ENCODE measurements around the gene TM4SF1.

Gene TM4SF1

DNA sequence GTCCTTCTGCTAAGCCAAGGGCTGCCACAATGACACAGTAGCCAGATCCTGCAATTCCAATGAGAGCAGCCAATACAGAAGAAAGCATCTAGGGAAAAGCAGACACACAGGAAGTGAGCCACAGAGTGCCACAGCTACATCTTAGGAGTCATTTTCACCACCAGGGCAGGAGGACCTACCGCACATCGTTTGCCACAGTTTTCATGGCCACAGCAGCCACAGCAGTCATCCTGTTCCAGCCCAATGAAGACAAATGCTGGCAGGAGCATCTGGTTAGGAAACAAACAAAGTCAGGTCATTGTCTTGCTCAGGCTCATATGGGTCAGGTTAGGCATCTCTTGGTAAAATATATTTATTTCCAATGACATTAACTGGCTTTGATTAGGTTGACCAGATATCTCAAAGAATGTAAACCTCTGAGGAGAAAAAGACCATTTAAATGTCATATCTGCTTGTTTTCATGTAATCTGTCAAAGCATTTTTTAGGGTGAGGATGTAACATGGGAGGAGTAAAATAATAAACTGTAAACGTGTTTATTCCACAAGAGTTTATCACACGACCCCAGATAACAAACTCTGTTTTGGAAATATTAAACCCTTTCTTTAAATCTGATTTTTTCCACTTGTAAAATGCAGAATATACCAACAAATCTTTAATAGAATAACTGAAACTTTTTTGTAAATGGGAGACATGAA, 1.8 kb downstream of the TM4SF1 start:
- no peak for DNase-seq (ENCODE audit: low spot score)

DNA sequence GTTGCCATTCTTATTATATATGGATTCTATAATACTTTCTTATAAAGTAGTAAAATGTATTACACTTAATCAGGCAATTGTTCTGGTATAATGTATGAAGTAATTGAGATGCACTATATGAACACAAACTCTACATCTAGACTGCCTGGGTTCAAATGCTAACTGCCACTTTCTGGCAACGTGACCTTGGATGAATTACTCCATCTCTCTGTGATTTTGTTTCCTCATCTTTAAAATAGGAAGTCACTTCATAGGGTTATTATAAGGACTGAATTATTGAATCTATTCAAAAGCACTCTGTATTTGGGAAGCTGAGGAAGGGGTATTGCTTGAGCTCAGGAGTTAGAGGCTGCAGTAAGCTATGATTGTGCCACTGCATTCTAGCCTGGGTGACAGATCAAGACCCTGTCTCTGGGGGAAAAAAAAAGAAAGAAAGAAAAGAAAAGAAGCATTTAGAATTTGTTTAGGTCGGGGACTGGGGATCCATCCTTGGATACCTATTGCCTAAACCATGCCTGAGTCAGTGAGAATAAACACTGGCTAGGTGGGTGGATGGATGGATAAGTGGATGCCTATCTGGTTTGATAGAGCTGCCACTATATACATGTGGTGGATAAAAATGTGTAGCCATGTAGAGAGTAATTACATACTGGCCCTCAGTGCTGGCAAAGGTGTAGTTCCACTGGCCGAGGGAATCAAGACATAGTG, 2.5 kb downstream of the TM4SF1 start:
- no peak for DNase-seq (ENCODE audit: low spot score)

DNA sequence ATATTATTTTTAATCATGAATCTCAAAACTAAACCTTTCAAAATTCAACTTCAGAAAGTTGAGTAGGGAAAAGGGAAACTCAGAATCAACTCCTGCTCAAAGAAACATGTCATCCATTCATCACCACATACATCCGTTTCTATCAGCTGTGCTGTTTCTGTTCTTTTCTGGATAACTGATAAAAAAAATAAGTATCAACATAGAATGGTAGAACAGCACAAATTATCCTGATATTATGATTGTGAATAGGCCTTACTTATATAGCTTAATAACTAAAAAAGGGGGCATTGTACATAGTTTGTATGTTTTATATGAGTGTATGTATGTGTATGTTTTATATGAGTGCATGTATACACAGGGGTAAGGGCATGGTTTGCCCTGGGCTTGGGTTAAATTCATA, 3.1 kb downstream of the TM4SF1 start:
- no peak for DNase-seq (ENCODE audit: low spot score)

- no peak for DNase-seq (ENCODE audit: low spot score)
Observed at GRCh38 chr3:149373235-149374125, 4.0 kb downstream of the TM4SF1 start.

GRCh38 chr3:149371723-149372114, 5.7 kb downstream of the TM4SF1 start:
- no peak for DNase-seq (ENCODE audit: low spot score)

DNA sequence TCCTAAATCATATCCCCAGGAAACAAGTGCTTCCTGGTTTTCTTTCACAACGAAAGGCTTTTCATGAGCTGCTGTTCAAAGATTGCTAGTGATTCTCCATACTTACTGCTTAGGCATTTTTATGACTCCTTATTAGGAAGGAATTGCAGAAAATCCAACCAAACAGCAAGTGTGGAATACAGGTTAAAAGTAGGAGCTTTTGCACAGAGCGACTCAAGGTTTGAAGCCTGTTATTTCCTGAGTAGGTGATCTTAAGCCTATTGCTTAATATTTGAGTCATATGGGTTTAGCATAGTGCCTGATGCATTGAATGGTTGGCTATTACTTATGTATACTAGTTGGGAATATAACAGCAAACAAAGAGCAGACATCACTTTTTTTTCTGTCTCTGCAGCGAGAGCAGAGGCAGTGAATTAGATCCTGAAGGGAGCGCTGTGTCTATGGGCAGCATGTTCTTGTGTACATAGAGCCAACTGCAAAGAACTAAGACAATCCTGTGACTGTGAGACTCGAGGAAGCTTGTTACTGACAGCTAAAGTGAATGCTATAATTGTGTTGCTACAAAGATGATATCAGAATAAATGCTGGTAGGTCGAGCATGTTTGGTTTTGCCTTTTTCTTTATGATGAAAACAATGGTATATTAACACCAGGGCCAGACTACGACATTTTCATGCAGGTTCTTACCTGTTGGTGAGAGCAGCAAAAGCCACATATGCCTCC, 6.3 kb downstream of the TM4SF1 start:
- no peak for DNase-seq (ENCODE audit: low spot score)

DNA sequence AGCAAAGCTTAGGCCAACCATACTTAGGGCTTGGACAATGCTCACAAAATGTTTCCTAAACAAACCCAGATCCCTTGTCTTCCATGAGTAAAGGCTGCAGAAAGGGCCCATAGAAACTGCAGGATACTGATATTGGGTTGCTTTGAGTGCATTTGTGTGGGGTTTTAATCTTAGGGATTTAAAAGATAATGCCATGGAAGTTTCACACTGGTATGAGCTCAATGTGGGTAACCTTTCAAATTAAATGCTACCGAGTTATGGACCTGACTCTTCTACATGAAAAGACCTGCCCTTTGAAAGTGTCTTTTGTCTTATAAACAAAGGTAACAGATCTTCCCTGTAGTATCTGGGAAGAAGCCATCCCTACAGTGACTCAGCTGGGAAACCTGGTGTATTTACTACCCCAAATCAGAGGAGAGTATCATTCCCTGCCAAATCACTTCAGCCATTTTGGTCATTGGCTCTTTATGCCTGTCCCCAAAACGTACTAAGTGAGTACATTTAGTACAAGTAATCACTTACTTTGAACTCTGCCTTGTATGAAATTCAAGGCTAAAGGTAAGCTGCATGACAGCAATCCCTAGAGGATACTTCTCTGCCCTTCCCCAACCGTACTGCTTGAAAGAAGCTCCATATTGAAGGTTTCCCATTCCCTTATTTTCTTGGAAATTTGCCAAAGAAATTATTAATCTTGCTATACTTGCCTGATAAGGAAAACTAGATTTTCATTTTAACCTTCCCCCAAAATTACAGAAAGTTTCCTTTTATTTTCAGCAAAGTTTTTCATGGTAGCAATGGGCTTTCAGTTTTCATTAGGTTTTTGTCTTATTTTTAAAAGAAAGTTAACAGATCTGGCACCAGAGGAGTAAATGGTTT, 7.2 kb downstream of the TM4SF1 start:
- no peak for DNase-seq (ENCODE audit: low spot score)

- DNase-seq (ENCODE audit: low spot score): no peak
Observed at GRCh38 chr3:149368674-149369497, 8.6 kb downstream of the TM4SF1 start.

DNA sequence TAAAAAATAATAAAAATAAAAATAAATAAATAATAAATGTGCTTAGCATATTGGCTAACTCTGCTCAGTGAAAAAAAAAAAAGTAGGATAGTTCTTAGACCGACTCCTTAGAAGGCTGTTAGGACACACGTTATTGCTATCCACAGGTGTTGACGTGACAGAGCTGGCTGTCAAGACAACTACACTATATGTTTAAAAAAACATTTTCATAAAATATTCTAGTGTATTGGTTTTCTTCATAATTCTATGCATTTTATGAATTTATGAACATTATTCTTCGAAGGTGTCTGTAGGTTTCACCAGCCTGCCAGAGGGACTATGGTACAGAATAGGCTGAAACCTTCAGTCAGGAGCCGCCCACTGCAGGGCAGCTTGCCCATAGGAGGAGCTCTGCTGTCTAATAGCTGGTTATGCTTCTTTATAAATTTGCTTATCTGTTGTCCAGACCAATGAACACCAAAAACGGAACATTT, 9.2 kb downstream of the TM4SF1 start:
- no peak for DNase-seq (ENCODE audit: low spot score)

GRCh38 chr3:149366941-149367840, 10.3 kb downstream of the TM4SF1 start:
- DNase-seq (ENCODE audit: low spot score): no peak

GRCh38 chr3:149366031-149366430, 11.4 kb downstream of the TM4SF1 start:
- DNase-seq (ENCODE audit: low spot score): no peak

GRCh38 chr3:149364624-149365023, 12.8 kb downstream of the TM4SF1 start:
- DNase-seq (ENCODE audit: low spot score): no peak

DNA sequence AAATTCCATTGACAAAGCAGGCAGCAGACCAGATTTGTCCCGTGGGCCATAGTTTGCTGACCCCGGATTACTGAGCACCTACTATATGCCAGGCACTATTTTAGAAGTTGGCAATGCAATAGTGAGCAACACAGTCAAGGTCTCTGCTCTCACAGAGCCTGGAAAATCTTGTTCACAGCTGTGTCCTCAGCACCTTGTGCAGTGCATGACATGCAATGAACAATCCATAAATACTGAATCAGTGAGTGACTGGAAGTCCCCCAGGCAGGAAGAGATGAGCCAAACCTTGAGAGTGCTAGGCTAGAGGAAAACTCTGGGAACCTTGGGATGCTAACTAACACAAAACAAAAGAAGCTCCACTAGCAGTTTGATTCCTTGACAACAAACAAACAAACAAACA, 14.4 kb downstream of the TM4SF1 start:
- DNase-seq (ENCODE audit: low spot score): no peak

DNA sequence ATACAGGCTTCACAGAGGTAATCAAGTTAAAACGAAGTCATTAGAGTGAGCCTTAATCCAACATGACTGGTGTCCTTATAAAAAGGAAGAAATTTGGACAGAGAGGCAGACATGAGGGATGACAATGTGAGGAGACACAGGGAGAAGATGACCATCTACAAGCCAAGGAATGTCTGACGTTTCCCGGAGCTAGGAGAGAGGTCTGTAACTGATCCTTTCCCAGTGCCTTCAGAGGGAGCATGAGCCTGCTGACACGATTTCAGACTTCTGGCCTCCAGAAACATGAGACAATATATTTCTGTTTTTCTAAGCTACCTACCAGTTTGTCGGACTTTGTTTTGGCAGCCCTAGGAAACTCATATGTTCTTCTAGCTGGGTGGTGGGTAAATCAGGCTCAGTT, 15.1 kb downstream of the TM4SF1 start:
- DNase-seq (ENCODE audit: low spot score): no peak

GRCh38 chr3:149356630-149357029, 20.8 kb downstream of the TM4SF1 start:
- DNase-seq (ENCODE audit: low spot score): no peak

GRCh38 chr3:149356044-149356592, 21.3 kb downstream of the TM4SF1 start:
- no peak for DNase-seq (ENCODE audit: low spot score)

- no peak for DNase-seq (ENCODE audit: low spot score)
Observed at GRCh38 chr3:149353581-149354184, 23.8 kb downstream of the TM4SF1 start.

DNA sequence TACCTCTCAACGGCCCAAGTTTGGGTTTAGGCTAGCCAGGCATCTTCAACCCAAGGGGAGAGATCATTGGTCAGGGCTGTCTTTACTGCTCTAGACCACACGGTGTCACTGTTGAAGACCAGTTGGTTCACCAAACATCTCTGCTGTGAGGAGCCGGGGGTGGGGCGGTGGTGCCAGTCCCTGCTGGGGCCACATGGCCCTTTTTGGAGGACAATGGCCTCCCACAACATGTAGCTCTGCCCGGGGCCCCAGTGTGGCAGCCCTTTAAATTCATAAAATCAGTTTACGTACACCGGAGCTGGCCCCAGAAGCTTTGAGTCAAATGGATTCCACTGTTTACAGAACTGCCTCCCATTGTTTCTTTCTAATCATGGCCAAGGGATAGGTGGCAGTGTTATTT, 24.9 kb downstream of the TM4SF1 start:
- DNase-seq (ENCODE audit: low spot score): peak; percentile 66
